Measurements from ENCODE around the gene ARHGAP10. TPM values are rescaled to one million over a fixed set of nuclear protein-coding genes. Genes with fewer than 3 reads are reported as not detected.
A peak's percentile ranks its signal among the peaks of the same experiment; 100 is the strongest.

The ARHGAP10 gene
- total RNA-seq, 1 experiment from 2014 or later = 36.6 TPM

DNA sequence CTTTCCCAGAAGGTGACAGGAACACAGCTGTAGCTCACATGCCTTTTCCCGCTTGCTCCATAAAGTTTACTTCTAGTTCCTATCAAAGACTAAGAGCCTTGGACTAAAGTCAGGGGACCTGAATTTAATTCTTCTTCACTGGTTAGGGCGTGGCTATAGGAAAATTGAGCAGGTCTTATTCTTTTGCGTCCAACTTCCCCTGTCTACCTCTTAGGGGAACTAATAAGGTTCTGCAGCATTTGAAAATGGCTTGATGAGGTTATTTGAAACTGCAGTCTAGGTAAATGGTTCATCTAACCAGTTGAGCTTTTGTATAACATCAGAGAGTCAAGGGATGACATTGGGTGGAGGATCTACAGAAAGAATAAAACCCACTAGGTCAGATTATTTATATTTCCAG is 2.6 kb downstream of the ARHGAP10 start:
- no peaks in the 10 kb centered on the region for H3K36me3 ChIP-seq (ENCODE audit: control insufficient read depth, insufficient read depth, low read length)
- H3K9me3 ChIP-seq = no peaks in the 10 kb centered on the region
- CTCF ChIA-PET = interaction anchor here (0.7 to 1.5 kb wide), 3 partner anchors 53 to 132 kb away, joined by 4 to 6 read pairs (median 5); no protein-coding TSS in a partner anchor
- BruUV-seq (replicated peaks) = no TSS peak
- Mint-ChIP-seq H3K9me3 (ENCODE audit: unreplicated experiment) (no peaks in the 10 kb centered on the region), H3K27me3 (ENCODE audit: insufficient read depth, unreplicated experiment) (no peaks in the 10 kb centered on the region), H3K36me3 (ENCODE audit: insufficient read depth, unreplicated experiment) (no peaks in the 10 kb centered on the region), H3K27ac (ENCODE audit: unreplicated experiment) (peak overlapping the region; percentile 38), H3K4me3 (ENCODE audit: unreplicated experiment) (peak overlapping the region; percentile 79), H3K4me1 (ENCODE audit: low read depth, unreplicated experiment) (peaks cover 38% of the 10 kb centered on the region)
- intact Hi-C loops (cut with micrococcal nuclease; ENCODE audit: unreplicated experiment) = loop anchor here (2.0 kb wide), 1 partner anchor 26 kb away; no protein-coding TSS in a partner anchor
- peaks cover 53% of the 10 kb centered on the region for H3K4me1 ChIP-seq
- H3K27me3 ChIP-seq (replicated peaks; ENCODE audit: control insufficient read depth, insufficient read depth, low read length) = no peaks in the 10 kb centered on the region
- no peak overlapping the region for H3K4me3 ChIP-seq (ENCODE audit: low read depth, low read length)
- no peak for DNase-seq
- POLR2A ChIA-PET = no interaction called here
- TF ChIP-seq, protein P1, sequence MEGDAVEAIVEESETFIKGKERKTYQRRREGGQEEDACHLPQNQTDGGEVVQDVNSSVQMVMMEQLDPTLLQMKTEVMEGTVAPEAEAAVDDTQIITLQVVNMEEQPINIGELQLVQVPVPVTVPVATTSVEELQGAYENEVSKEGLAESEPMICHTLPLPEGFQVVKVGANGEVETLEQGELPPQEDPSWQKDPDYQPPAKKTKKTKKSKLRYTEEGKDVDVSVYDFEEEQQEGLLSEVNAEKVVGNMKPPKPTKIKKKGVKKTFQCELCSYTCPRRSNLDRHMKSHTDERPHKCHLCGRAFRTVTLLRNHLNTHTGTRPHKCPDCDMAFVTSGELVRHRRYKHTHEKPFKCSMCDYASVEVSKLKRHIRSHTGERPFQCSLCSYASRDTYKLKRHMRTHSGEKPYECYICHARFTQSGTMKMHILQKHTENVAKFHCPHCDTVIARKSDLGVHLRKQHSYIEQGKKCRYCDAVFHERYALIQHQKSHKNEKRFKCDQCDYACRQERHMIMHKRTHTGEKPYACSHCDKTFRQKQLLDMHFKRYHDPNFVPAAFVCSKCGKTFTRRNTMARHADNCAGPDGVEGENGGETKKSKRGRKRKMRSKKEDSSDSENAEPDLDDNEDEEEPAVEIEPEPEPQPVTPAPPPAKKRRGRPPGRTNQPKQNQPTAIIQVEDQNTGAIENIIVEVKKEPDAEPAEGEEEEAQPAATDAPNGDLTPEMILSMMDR (IDR thresholded peaks at IDR 0.05; ENCODE audit: insufficient read depth in 1 of 2, low read depth in 1 of 2, low read length in 1 of 2, severe bottlenecking in 1 of 2, unreplicated experiment in 1 of 2) = no peak

DNA sequence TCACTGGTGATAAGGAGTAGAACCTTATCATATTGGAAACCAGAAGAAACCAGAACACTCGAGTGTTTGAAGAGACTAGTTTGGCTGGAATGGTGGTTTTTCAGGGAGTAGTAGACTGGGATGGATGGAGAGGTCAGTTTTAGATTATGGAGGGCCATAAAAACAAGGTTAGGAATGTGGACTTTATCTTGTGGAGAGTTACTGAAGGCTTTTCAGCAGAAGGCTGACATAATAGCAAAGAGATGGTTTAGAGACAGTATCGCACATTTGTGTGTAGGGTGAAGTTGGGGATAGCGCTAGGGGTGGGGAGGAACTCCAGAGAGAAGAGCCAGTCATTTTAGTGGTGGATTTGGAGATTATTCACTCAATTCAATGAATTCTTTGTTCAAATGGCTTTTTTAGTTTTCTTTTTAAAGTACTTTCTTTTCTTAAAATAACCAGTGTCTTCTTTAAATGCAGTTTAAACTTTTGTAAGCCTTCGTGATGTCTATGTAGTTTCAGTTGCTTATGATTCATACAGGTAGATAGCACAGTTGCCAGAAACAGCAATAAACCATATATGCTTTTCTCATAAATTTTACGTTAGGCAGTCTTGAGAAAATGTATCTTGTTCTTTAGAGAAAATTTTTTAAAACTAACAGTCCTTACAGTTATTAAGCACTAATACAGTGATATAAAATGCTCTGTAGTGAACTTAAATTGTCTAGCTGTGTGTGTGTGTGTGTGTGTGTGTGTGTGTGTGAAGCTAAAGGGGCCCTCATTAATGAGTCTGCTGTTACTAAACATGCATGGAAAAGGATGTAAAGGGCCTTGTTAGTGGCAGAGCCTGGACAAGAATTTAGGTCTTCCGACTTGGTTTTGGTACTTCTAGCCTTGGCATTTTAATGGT is 3.8 kb downstream of the ARHGAP10 start:
- no peak overlapping the region for H3K4me3 ChIP-seq (ENCODE audit: low read depth, low read length)
- Mint-ChIP-seq H3K36me3 (ENCODE audit: insufficient read depth, unreplicated experiment) (no peaks in the 10 kb centered on the region), H3K27me3 (ENCODE audit: insufficient read depth, unreplicated experiment) (no peaks in the 10 kb centered on the region), H3K27ac (ENCODE audit: unreplicated experiment) (peak overlapping the region; percentile 38), H3K4me1 (ENCODE audit: low read depth, unreplicated experiment) (peaks cover 31% of the 10 kb centered on the region), H3K9me3 (ENCODE audit: unreplicated experiment) (no peaks in the 10 kb centered on the region), H3K4me3 (ENCODE audit: unreplicated experiment) (peak overlapping the region; percentile 79)
- ChIA-PET CTCF (no interaction called here), POLR2A (interaction anchor here (0.6 kb wide), 2 partner anchors 21 to 22 kb away, joined by 3 read pairs; no protein-coding TSS in a partner anchor)
- BruUV-seq (replicated peaks) = TSS peak; percentile 9
- H3K36me3 ChIP-seq (ENCODE audit: control insufficient read depth, insufficient read depth, low read length) = no peaks in the 10 kb centered on the region
- H3K27me3 ChIP-seq (replicated peaks; ENCODE audit: control insufficient read depth, insufficient read depth, low read length) = no peaks in the 10 kb centered on the region
- intact Hi-C loops (cut with micrococcal nuclease; ENCODE audit: unreplicated experiment) = loop anchor here (1.0 to 2.0 kb wide), 2 partner anchors 25 to 37 kb away; no protein-coding TSS in a partner anchor
- no peaks in the 10 kb centered on the region for H3K9me3 ChIP-seq
- peaks cover 55% of the 10 kb centered on the region for H3K4me1 ChIP-seq
- TF ChIP-seq, protein P1 (IDR thresholded peaks at IDR 0.05; ENCODE audit: insufficient read depth in 1 of 2, low read depth in 1 of 2, low read length in 1 of 2, severe bottlenecking in 1 of 2, unreplicated experiment in 1 of 2) = no peak
- DNase-seq = peak; percentile 53 to 74

DNA sequence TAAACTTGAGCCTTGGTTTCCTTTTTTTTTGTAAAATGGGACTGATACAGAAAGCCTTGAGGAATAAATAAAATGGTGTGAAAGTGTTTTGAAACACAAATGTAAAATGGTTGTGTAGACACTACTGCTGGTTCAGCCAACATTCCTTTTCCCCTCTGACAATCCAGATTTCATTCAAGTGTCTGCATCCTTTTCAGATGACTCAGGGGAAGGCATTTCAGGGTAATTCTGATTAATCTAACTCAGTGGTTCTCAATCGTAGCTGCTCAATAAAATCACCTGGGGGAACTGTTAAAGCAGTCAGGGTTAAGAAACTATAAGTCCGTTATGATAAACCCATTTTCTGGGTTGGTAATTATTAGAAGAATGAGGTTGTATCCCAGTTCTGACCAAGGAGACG is 4.6 kb downstream of the ARHGAP10 start:
- peaks cover 63% of the 10 kb centered on the region for H3K4me1 ChIP-seq
- Mint-ChIP-seq H3K9me3 (ENCODE audit: unreplicated experiment) (no peaks in the 10 kb centered on the region), H3K4me3 (ENCODE audit: unreplicated experiment) (peak overlapping the region; percentile 79), H3K4me1 (ENCODE audit: low read depth, unreplicated experiment) (peaks cover 34% of the 10 kb centered on the region), H3K27me3 (ENCODE audit: insufficient read depth, unreplicated experiment) (no peaks in the 10 kb centered on the region), H3K36me3 (ENCODE audit: insufficient read depth, unreplicated experiment) (no peaks in the 10 kb centered on the region), H3K27ac (ENCODE audit: unreplicated experiment) (peak overlapping the region; percentile 38)
- no peaks in the 10 kb centered on the region for H3K9me3 ChIP-seq
- no peaks in the 10 kb centered on the region for H3K36me3 ChIP-seq (ENCODE audit: control insufficient read depth, insufficient read depth, low read length)
- intact Hi-C loops (cut with micrococcal nuclease; ENCODE audit: unreplicated experiment) = no loop called here
- DNase-seq = no peak
- BruUV-seq (replicated peaks) = no TSS peak
- ChIA-PET CTCF (no interaction called here), POLR2A (interaction anchor here (0.6 kb wide), 2 partner anchors 20 to 21 kb away, joined by 3 read pairs; no protein-coding TSS in a partner anchor)
- no peak overlapping the region for H3K4me3 ChIP-seq (ENCODE audit: low read depth, low read length)
- H3K27me3 ChIP-seq (replicated peaks; ENCODE audit: control insufficient read depth, insufficient read depth, low read length) = no peaks in the 10 kb centered on the region
- TF ChIP-seq, protein P1 (IDR thresholded peaks at IDR 0.05; ENCODE audit: insufficient read depth in 1 of 2, low read depth in 1 of 2, low read length in 1 of 2, severe bottlenecking in 1 of 2, unreplicated experiment in 1 of 2) = no peak
